AG10803 (cell line): ENCODE results near the gene TTC28.

Experiments
- DNase-seq: peaks from one replicate; pipeline ENCODE4 v3.0.0; 2010; ENCODE audit warnings: low read depth
- H3K4me3 ChIP-seq: 2 replicates; pipeline ENCODE4 v1.5.1; 2011; ENCODE audit warnings: mild to moderate bottlenecking, low read length, control low read depth
- TF ChIP-seq, protein P1 (sequence below): conservative IDR thresholded peaks from 2 replicates; pipeline ENCODE4 v1.5.1; 2011; ENCODE audit warnings: mild to moderate bottlenecking, low read length, control low read depth, inconsistent platforms

The TTC28 gene

DNA sequence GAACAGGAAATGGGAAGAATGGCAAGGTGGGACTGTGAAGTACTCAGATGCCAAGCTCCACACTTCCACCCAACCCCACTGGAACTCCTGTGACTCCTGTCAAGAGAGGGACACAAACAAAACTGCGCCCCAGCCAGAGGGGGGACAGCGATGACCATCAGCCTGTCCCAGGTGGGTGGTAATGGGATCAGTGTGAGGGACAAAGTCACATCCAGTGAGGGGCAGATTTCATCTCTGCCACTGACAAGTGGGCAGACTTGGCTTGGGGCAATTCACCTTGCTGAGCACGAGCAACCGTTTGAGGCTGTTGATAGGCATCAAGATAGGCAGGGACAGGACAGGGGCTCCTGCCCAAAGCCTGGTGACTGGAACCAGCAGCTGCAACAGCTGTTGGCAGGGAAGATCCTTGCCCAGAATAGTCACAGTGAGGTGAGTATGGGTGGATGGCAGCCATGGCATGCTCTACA is 655.2 kb downstream of the TTC28 start:
- TF ChIP-seq, protein P1, sequence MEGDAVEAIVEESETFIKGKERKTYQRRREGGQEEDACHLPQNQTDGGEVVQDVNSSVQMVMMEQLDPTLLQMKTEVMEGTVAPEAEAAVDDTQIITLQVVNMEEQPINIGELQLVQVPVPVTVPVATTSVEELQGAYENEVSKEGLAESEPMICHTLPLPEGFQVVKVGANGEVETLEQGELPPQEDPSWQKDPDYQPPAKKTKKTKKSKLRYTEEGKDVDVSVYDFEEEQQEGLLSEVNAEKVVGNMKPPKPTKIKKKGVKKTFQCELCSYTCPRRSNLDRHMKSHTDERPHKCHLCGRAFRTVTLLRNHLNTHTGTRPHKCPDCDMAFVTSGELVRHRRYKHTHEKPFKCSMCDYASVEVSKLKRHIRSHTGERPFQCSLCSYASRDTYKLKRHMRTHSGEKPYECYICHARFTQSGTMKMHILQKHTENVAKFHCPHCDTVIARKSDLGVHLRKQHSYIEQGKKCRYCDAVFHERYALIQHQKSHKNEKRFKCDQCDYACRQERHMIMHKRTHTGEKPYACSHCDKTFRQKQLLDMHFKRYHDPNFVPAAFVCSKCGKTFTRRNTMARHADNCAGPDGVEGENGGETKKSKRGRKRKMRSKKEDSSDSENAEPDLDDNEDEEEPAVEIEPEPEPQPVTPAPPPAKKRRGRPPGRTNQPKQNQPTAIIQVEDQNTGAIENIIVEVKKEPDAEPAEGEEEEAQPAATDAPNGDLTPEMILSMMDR, result no peak
- H3K4me3 ChIP-seq, result no peak overlapping the region
- DNase-seq, result no peak

DNA sequence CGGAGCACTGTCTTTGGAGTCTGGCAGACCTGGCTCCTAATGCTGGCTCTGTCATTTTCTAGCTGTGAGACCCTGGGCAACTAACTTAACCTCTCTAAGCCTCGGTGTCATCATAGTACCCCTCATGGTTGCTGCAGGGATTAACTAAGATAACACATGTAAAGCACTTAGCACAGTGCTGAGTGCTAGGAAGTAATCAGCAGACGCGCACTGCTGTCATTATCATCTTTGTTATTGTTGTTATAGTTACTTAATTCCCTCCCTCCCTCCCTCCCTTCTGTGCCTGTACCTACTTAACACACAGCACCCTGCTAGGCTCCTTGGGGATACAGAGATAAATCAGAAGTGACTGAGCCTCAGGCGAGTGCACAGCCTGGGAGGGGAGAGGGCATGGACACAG is 655.9 kb downstream of the TTC28 start:
- no peak for DNase-seq
- TF ChIP-seq, protein P1, result no peak
- H3K4me3 ChIP-seq, result no peak overlapping the region

DNA sequence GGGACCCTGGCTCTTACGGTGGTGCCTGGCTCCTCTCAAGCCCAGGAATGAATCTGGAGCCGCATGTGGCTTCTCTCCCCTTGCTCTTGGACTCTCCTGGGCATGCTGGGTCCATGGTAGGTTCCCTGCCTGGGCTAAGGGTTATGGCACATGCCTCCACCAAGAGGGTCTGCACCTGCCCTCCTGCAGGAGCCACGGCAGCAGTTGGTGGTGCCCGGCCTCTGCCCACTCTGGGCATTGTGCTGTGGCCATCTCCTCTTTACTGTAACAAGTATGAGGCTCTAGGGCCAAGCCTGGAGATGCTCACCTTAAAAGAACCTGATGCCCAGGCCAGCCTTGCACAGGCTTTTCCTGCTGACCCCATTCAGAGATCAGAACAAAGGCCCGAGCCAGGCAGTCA is 656.6 kb downstream of the TTC28 start:
- H3K4me3 ChIP-seq, result no peak overlapping the region
- DNase-seq, result no peak
- TF ChIP-seq, protein P1, result no peak

DNA sequence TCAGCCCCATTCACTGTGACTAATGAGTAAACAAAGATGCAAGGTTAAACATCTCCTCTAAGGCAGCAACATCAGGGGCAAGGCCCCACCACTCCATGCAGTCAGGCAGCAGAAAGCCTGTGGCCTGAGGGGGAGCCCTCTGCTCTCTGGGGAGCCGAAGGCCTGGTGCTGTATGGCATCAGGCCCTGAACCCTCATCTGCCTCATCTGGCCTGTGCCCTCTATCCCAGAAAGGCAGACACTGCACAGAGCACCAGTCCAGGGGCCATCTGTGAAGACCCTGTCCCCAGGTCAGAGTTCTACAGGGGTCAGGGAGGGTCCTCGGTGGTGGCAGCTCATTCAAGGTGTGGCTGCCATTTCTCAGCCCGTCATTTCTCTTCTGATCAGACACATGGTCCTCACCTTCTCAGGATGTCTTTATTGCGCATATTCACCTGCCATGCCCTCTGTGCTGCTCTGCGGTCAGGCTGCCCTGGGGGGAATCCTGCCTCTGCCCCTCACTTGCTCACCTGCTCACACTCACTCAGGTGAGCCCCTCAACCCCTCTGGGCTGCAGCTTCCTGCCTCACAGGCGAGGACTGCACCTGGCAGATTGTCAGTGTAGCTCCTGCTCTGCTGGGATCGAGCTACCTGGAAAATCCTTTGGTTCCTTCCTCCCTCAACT is 657.5 kb downstream of the TTC28 start:
- H3K4me3 ChIP-seq, result no peak overlapping the region
- TF ChIP-seq, protein P1, result no peak
- no peak for DNase-seq

DNA sequence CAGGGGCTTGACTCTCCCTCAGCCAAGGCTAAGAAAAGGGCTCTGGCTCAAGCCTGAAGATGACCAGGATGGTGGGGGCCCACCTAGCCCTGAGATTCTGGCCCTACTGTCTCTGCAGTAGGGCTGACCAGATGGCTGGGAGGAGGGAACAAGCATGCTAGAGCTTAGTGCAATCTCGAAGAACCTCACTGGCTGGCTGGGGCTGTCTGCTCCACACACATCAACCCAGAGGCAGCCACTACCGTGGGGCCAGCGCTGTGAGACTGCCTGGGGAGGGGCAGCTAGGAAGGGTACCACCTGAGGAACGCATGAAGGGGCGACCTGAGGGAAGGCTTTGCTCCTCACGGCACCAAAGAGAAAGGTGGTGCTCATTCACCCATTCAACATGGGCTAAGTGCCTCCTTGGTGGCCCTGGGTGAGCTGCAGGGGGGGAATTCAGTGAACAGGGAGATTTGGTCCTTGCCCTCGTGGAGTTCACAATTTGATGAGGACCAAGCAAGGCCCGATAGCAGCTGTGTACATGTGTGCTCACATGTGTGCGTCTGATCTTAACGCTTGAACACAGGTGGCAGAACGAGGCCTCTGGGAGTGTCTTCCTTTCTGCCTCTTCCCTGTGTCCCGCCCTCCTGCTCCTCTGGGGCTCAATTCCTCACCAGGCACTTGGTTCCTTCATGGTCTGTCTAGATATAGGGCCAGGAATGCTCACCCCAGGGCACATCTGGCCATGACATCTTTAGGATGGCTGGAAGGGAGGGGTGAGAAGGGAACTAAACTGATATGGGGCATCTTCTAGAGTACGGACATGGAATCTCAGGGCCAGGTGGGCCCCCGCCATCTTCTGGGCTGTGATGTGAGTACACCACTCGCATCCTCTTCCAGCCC is 658.3 kb downstream of the TTC28 start:
- H3K4me3 ChIP-seq, result no peak overlapping the region
- TF ChIP-seq, protein P1, result no peak
- DNase-seq, result no peak

DNA sequence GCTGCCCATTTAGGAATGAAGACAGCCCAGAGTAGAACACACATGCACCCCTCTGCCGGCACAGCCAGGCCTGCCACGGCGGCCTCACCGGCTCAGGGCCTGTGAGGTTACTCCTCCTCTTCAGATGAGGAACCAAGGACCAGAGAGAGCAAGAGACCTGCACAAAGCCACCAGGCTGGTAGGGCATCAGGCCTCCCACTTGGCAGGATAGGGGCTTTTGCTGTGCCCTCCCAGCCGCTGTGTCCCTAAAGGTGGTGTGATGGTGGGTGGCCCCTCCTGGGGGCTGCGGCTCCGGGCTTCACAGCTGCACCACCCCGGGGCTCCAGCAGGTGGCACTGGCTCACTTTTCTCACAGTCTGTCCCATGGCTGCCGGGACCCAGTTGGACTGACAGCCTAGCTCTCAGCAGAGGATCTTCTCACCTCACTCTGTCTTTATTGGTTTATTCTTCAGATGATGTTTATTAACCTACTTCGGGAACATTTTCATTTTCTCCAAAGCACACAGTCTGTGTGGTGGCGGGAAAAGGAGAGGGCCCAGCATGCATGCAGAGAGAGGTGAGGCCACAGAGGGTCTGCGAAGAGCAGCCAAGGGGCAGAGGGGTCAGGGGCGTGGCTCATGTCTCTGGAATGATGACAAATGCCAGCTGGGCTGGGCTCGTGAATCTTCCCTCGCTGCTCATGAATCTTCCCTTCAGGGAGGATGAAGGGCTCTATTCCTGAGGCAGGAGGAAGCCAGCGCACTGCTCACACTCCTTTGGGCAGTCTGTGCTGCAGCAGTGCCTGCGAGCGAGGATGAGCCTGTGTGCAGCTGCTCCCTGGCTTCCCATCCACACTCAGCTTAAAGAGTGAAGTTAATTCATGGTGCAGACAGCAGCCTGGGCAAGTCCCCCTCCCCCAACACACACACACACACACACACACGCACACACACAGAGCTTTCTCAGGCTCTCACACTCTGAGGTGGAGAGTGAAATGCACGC is 659.5 kb downstream of the TTC28 start:
- TF ChIP-seq, protein P1, result peak; percentile 92
- peak; percentile 57 for DNase-seq
- no peak overlapping the region for H3K4me3 ChIP-seq
